ENCODE measurements around the gene IL17REL.
A peak's percentile ranks its signal among the peaks of the same experiment; 100 is the strongest.

Gene IL17REL

DNA sequence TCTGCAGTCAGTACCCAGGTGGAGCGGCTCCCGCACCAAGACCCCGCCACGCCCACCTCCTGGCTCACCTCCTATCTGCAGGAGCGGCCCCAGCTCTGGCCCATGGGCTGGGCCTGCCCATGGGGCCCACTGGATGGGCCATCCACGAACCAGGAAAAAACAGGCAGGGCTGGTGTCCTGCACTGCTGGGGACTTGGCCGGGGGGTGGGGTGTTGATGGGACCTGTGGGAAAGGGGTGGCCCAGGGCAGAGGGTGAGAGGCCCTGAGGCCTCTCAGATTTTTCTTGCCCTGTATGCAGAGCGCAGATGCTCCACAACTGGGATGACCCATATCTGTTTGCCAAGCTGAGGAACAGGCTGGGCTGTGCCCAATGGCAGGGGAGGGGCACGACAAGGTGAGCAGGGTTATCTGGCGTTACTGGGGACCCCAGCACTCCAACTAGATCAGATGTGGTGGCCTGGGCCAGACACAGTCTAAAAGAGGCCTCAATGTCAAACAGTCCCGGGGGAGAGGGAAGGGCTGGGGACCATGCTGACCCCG lies 54.7 kb downstream of the IL17REL start:
- H3K27me3 Mint-ChIP-seq (ENCODE audit: low read depth, poor library complexity) = no peaks in the 10 kb centered on the region
- no peak for DNase-seq
- peaks cover 25% of the 10 kb centered on the region for H3K4me1 Mint-ChIP-seq
- no peaks in the 10 kb centered on the region for H3K36me3 Mint-ChIP-seq (ENCODE audit: low read depth)
- no peak overlapping the region for H3K27ac Mint-ChIP-seq
- no peak for TF ChIP-seq CTCF (IDR thresholded peaks at IDR 0.05)
- no peak overlapping the region for H3K4me3 Mint-ChIP-seq
- H3K9me3 Mint-ChIP-seq = no peaks in the 10 kb centered on the region

GRCh38 chr22:49956914-49957825 lies 55.4 kb downstream of the IL17REL start:
- Mint-ChIP-seq H3K27ac (peak overlapping the region; percentile 25), H3K9me3 (no peaks in the 10 kb centered on the region), H3K4me3 (no peak overlapping the region), H3K4me1 (peaks cover 29% of the 10 kb centered on the region), H3K27me3 (ENCODE audit: low read depth, poor library complexity) (no peaks in the 10 kb centered on the region), H3K36me3 (ENCODE audit: low read depth) (no peaks in the 10 kb centered on the region)
- no peak for TF ChIP-seq CTCF (IDR thresholded peaks at IDR 0.05)
- no peak for DNase-seq

- no peak overlapping the region for H3K4me3 Mint-ChIP-seq
- H3K4me1 Mint-ChIP-seq = peaks cover 31% of the 10 kb centered on the region
- H3K9me3 Mint-ChIP-seq = no peaks in the 10 kb centered on the region
- H3K27me3 Mint-ChIP-seq (ENCODE audit: low read depth, poor library complexity) = no peaks in the 10 kb centered on the region
- H3K36me3 Mint-ChIP-seq (ENCODE audit: low read depth) = no peaks in the 10 kb centered on the region
- no peak for TF ChIP-seq CTCF (IDR thresholded peaks at IDR 0.05)
- no peak overlapping the region for H3K27ac Mint-ChIP-seq
- no peak for DNase-seq
These were observed 56.2 kb downstream of the IL17REL start for GRCh38 chr22:49956418-49956770.

- no peaks in the 10 kb centered on the region for H3K27me3 Mint-ChIP-seq (ENCODE audit: low read depth, poor library complexity)
- DNase-seq = no peak
- TF ChIP-seq CTCF (IDR thresholded peaks at IDR 0.05) = no peak
- H3K27ac Mint-ChIP-seq = no peak overlapping the region
- no peaks in the 10 kb centered on the region for H3K36me3 Mint-ChIP-seq (ENCODE audit: low read depth)
- peaks cover 31% of the 10 kb centered on the region for H3K4me1 Mint-ChIP-seq
- no peaks in the 10 kb centered on the region for H3K9me3 Mint-ChIP-seq
- no peak overlapping the region for H3K4me3 Mint-ChIP-seq
These were observed 56.8 kb downstream of the IL17REL start for GRCh38 chr22:49955581-49956417.

- H3K36me3 Mint-ChIP-seq (ENCODE audit: low read depth) = no peaks in the 10 kb centered on the region
- H3K4me1 Mint-ChIP-seq = peaks cover 31% of the 10 kb centered on the region
- no peaks in the 10 kb centered on the region for H3K9me3 Mint-ChIP-seq
- DNase-seq = no peak
- H3K4me3 Mint-ChIP-seq = no peak overlapping the region
- no peak for TF ChIP-seq CTCF (IDR thresholded peaks at IDR 0.05)
- H3K27me3 Mint-ChIP-seq (ENCODE audit: low read depth, poor library complexity) = no peaks in the 10 kb centered on the region
- H3K27ac Mint-ChIP-seq = no peak overlapping the region
These were observed 57.5 kb downstream of the IL17REL start for GRCh38 chr22:49954991-49955580.
